ENCODE data around the gene RAMP3.

The RAMP3 gene

GRCh38 chr7:45225948-45226335, 68.4 kb downstream of the RAMP3 start:
- DNase-seq, result no peak

DNA sequence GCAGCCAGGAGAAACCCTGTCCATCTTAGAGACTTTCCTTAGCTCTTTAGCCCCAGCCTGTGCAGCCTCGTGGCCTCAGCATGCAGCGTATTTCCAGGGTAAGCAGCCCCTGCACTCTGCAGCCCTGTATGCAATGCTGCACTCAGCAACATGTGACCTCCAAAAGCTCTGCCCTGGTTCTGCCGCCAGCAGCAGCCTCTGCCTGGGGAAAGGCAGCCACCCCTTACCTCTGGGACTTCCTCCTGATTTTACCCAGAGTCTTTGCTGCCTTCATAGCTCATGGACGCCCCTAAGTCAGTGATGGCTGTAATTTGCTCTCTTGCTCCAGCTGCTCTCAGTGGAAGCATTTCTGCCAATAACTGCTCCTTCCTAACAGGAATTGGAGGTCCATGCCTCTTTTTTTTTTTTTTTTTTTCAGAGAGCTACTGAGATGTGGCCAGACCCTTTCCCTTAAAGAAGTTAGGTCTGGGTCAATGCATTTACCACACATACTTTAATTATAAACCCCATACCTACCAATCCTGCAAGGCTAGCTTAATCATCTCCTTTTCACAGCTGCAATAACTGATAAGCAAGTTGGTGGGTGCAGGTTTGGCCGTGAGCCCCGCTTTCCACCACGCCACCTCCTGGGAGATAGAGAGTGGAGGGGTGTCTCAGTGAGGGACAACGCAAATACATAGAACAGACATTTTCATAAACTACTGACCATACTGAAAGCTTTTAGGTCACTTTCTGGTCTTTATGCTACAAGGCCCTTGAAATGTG, 71.7 kb downstream of the RAMP3 start:
- no peak for DNase-seq

DNA sequence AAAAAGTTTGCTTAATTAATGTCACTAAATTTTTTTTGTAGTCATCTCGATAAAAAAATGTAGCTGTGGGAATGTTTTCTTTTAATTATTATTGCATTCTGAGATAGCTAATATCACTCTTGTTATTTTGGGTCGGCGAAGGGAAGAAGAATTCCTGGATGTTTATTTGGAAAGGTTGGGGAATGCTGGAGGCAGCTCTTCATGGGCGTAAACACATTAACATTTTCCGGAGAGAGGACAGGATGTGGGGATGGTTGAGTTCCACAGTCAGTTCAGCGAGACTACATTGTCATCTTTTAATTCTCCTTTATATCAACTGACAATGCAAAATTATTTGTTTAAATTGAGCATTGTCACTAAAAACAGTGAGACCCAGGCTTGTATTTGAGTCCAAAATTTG, 72.5 kb downstream of the RAMP3 start:
- DNase-seq, result no peak

- no peak for DNase-seq
Observed at GRCh38 chr7:45230611-45231165, 73.1 kb downstream of the RAMP3 start.

DNA sequence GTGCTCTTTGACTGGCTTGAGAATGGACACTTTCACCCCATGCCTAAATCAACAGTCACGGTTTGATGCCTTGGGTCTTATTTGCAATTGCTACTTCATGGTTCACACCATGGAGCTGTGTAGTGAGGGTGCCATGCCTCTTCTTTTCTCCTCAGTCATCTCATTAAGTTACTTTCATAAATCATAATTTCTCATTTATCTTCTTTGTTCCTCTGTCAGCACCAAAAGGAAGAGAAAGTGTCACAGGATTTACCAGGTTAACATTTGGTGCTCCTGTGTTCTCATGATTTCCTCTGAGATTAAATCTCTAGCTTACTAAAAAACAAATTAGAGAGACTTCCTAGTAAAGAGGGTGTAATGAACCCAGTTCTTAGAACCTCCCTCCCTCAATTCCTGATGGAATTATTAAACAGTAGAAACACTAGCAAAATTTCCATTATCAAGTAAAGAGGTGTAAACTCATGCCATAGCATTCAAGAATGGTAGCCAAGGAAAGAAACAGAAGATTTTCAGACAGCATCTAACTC, 75.7 kb downstream of the RAMP3 start:
- no peak for DNase-seq
